Measurements from ENCODE around the gene BEND6.

BEND6 gene

DNA sequence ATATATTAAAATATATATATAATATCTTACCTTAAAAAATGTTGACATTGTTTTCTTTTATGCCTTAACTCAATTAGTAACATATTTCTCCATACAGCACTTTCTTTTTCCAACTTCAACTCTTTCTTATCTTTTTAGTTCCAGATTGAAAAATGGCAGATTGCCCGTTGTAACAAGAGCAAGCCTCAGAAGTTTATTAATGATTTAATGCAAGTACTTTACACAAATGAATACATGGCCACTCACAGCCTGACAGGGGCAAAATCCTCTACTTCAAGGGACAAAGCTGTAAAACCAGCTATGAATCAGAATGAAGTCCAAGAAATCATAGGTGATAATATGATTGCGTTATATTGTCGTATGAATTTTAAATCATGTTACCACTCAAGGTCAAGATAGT, 62.2 kb downstream of the BEND6 start:
- H3K4me3 ChIP-seq = no peak overlapping the region
- intact Hi-C loops (cut with DNase I; ENCODE audit: low total_unique reads) = loop anchor here (10.0 kb wide), 1 partner anchor 308 kb away; no protein-coding TSS in a partner anchor
- DNase-seq = no peak
- no peaks in the 10 kb centered on the region for H3K36me3 ChIP-seq
- TF ChIP-seq, protein P1, sequence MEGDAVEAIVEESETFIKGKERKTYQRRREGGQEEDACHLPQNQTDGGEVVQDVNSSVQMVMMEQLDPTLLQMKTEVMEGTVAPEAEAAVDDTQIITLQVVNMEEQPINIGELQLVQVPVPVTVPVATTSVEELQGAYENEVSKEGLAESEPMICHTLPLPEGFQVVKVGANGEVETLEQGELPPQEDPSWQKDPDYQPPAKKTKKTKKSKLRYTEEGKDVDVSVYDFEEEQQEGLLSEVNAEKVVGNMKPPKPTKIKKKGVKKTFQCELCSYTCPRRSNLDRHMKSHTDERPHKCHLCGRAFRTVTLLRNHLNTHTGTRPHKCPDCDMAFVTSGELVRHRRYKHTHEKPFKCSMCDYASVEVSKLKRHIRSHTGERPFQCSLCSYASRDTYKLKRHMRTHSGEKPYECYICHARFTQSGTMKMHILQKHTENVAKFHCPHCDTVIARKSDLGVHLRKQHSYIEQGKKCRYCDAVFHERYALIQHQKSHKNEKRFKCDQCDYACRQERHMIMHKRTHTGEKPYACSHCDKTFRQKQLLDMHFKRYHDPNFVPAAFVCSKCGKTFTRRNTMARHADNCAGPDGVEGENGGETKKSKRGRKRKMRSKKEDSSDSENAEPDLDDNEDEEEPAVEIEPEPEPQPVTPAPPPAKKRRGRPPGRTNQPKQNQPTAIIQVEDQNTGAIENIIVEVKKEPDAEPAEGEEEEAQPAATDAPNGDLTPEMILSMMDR (IDR thresholded peaks at IDR 0.05) = no peak
- H3K9me3 ChIP-seq = no peaks in the 10 kb centered on the region
- H3K27ac ChIP-seq = no peak overlapping the region
- no peaks in the 10 kb centered on the region for H3K27me3 ChIP-seq
- no peaks in the 10 kb centered on the region for H3K4me1 ChIP-seq

DNA sequence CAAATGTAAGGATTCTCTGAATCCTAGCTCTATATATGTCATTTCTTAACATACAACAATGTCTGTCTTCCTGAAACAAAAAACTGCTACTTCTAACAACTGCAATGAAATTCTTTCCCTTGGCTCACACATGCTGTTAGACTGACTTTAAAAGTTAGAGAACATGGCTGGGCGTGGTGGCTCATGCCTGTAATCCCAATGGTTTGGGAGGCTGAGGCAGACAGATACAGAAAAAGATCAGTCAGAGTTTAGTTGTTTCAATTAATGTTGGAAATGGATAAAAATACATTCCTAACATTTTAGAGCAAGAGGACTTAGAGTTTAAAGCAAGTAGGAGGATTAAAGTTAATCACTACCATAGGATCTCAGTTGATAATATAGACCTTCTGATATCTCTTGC, 62.9 kb downstream of the BEND6 start:
- no peak for DNase-seq
- Histone ChIP-seq H3K27me3 (no peaks in the 10 kb centered on the region), H3K36me3 (no peaks in the 10 kb centered on the region), H3K27ac (no peak overlapping the region), H3K4me3 (no peak overlapping the region), H3K4me1 (no peaks in the 10 kb centered on the region), H3K9me3 (no peaks in the 10 kb centered on the region)
- TF ChIP-seq, protein P1 (IDR thresholded peaks at IDR 0.05) = no peak
- intact Hi-C loops (cut with DNase I; ENCODE audit: low total_unique reads) = loop anchor here (10.0 kb wide), 1 partner anchor 307 kb away; no protein-coding TSS in a partner anchor

DNA sequence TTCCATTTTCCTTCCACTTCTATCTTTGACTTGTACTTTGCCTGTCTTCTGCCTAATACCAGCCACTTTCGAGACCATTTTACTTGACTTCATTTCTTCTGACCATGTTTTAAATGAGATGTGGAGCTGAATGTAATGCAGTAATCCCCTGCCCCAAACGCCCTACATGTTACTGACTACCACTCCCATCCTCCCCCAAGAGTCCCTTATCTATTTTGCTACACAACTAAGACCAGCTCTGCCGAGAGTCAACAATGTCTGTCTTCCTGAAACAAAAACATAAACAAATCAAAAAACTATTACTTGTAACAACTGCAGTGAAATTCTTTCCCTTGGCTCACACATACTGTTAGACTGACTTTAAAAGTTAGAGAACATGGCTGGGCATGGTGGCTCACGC, 64.5 kb downstream of the BEND6 start:
- Histone ChIP-seq H3K9me3 (peaks cover 0 to 12% (median 0%) of the 10 kb centered on the region in 3 donors), H3K36me3 (no peaks in the 10 kb centered on the region), H3K4me3 (no peak overlapping the region), H3K27me3 (no peaks in the 10 kb centered on the region), H3K27ac (no peak overlapping the region), H3K4me1 (no peaks in the 10 kb centered on the region)
- DNase-seq = no peak
- TF ChIP-seq, protein P1 (IDR thresholded peaks at IDR 0.05) = no peak
- intact Hi-C loops (cut with DNase I; ENCODE audit: low total_unique reads) = loop anchor here (10.0 kb wide), 1 partner anchor 305 kb away; no protein-coding TSS in a partner anchor

DNA sequence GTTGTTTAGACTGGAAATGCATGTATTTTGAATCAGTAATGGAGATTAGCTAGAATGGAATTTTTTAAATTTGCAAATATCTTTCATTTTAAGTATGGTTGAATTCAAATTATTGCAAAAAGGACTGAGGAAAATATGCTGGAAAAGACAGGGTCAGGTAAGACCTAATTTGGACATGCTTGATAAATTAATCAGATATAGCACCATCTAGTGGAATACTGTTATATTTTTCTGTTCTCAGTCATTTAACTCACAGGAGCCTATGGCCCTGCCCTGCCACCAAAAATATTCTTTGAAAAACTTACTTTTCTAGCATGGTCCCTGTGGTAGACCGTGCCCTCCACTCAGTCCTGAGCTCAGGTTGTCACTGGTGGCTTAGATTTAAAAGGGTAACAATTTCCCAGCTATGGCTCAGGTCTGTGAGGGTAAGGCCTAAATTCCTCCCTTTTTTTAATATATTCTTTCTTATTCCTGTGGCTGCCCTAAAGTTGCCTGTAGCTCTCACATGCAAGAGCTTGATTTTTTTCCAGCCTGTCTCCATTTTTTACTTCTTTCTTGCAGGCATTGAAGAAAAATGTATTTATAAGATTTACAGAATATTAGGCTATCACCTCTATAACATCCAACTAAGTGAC, 66.3 kb downstream of the BEND6 start:
- intact Hi-C loops (cut with DNase I; ENCODE audit: low total_unique reads) = loop anchor here (5.0 to 10.0 kb wide), 2 partner anchors 66 to 119 kb away; partner anchors contain the start of gene BEND6
- peaks cover 0 to 25% (median 0%) of the 10 kb centered on the region in 3 donors for H3K9me3 ChIP-seq
- no peak for DNase-seq
- no peaks in the 10 kb centered on the region for H3K4me1 ChIP-seq
- H3K4me3 ChIP-seq = no peak overlapping the region
- H3K27ac ChIP-seq = no peak overlapping the region
- H3K27me3 ChIP-seq = no peaks in the 10 kb centered on the region
- TF ChIP-seq, protein P1 (IDR thresholded peaks at IDR 0.05) = peak; percentile 55 to 60
- peaks cover 0 to 5% (median 0%) of the 10 kb centered on the region in 3 donors for H3K36me3 ChIP-seq

DNA sequence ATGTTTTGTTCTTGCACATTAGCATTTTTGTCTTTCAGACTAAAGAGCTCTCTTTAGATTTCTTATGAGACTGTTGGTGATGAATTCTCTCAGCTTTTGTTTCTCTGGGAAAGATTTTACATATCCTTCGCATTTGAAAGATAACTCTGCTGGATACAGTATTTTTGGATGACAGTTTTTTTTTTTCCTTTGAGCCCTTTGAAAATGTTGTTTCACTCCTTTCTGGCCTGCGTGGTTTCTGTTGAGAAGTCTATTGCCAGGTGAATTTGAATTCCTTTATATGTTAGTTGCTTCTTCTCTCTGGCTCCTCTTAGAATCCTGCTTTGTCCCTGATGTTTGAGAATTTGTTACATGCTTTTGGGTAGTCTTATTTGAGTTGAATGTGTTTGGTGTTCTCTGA, 69.4 kb downstream of the BEND6 start:
- Histone ChIP-seq H3K27me3 (no peaks in the 10 kb centered on the region), H3K27ac (no peak overlapping the region), H3K4me3 (no peak overlapping the region), H3K36me3 (peaks cover 0 to 5% (median 0%) of the 10 kb centered on the region in 3 donors), H3K4me1 (no peaks in the 10 kb centered on the region), H3K9me3 (peaks cover 0 to 25% (median 0%) of the 10 kb centered on the region in 3 donors)
- TF ChIP-seq, protein P1 (IDR thresholded peaks at IDR 0.05) = no peak
- intact Hi-C loops (cut with DNase I; ENCODE audit: low total_unique reads) = loop anchor here (5.0 to 10.0 kb wide), 2 partner anchors 70 to 122 kb away; partner anchors contain the start of gene BEND6
- no peak for DNase-seq

All from tibial artery (tissue), 4 donors.